Activated CD4-positive, alpha-beta memory T cell treated with anti-CD3 and anti-CD28 coated beads for 36 hours (primary cell): ENCODE measurements around the gene ARPIN. TPM values are rescaled to one million over a fixed set of nuclear protein-coding genes. Genes with fewer than 3 reads are reported as not detected.

ENCODE experiments used
- CTCF ChIA-PET: fragments of 350-600 bp; sonication (Branson Sonifier 250); formaldehyde crosslinking; loops from one replicate; lab custom pipeline; 2021; ENCODE audit warnings: antibody characterized with exemption, inconsistent platforms; lab: Charles Lee
- POLR2A ChIA-PET: fragments of 350-600 bp; sonication (Branson Sonifier 250); formaldehyde crosslinking; loops from one replicate; lab custom pipeline; 2021; ENCODE audit warnings: antibody characterized with exemption; lab: Charles Lee
- DNase-seq: peaks from one replicate; pipeline ENCODE4 v3.0.0-alpha.2; 2020
- H3K27ac Mint-ChIP-seq: one replicate; pipeline ENCODE4 v1.8.0; 2021; ENCODE audit warnings: mixed read lengths
- H3K27me3 Mint-ChIP-seq: one replicate; pipeline ENCODE4 v1.8.0; 2021; ENCODE audit warnings: mixed read lengths
- H3K36me3 Mint-ChIP-seq: one replicate; pipeline ENCODE4 v1.8.0; 2021; ENCODE audit warnings: mixed read lengths
- H3K4me1 Mint-ChIP-seq: one replicate; pipeline ENCODE4 v1.8.0; 2021; ENCODE audit warnings: low read depth, mixed read lengths
- H3K4me3 Mint-ChIP-seq: one replicate; pipeline ENCODE4 v1.8.0; 2021; ENCODE audit warnings: mild to moderate bottlenecking, mixed read lengths
- H3K9me3 Mint-ChIP-seq: one replicate; pipeline ENCODE4 v1.8.0; 2021; ENCODE audit warnings: mixed read lengths
- intact Hi-C: fragments of 100-400 bp; cut with micrococcal nuclease; formaldehyde crosslinking; loops from one replicate; pipeline ENCODE4 v1.15.1; 2023
- total RNA-seq, 2 experiments: library from RNA; stranded (reverse); gene quantifications; one replicate each; pipeline ENCODE4 v1.2.3, GENCODE V29; 2021

The ARPIN gene
- total RNA-seq, 2 experiments from 2014 or later: 0.05 TPM; not detected in 1

- ChIA-PET POLR2A (no interaction called here), CTCF (no interaction called here)
- Mint-ChIP-seq H3K9me3 (no peaks in the 10 kb centered on the region), H3K4me1 (no peaks in the 10 kb centered on the region), H3K36me3 (no peaks in the 10 kb centered on the region), H3K27me3 (peaks cover 3% of the 10 kb centered on the region), H3K27ac (no peak overlapping the region), H3K4me3 (no peak overlapping the region)
- intact Hi-C loops: no loop called here
- no peak for DNase-seq
Observed at GRCh38 chr15:89905846-89906378, 6.8 kb downstream of the ARPIN start.

GRCh38 chr15:89904519-89904918, 8.2 kb downstream of the ARPIN start:
- H3K4me1 Mint-ChIP-seq: no peaks in the 10 kb centered on the region
- no peaks in the 10 kb centered on the region for H3K9me3 Mint-ChIP-seq
- no peak overlapping the region for H3K4me3 Mint-ChIP-seq
- CTCF ChIA-PET: no interaction called here
- no peak for DNase-seq
- H3K27ac Mint-ChIP-seq: no peak overlapping the region
- intact Hi-C loops: no loop called here
- H3K27me3 Mint-ChIP-seq: no peaks in the 10 kb centered on the region
- POLR2A ChIA-PET: no interaction called here
- no peaks in the 10 kb centered on the region for H3K36me3 Mint-ChIP-seq

GRCh38 chr15:89903858-89904130, 9.0 kb downstream of the ARPIN start:
- DNase-seq: no peak
- intact Hi-C loops: no loop called here
- Mint-ChIP-seq H3K9me3 (no peaks in the 10 kb centered on the region), H3K4me3 (no peak overlapping the region), H3K27ac (no peak overlapping the region), H3K36me3 (no peaks in the 10 kb centered on the region), H3K4me1 (no peaks in the 10 kb centered on the region), H3K27me3 (no peaks in the 10 kb centered on the region)
- POLR2A ChIA-PET: no interaction called here
- CTCF ChIA-PET: no interaction called here

- intact Hi-C loops: no loop called here
- Mint-ChIP-seq H3K27ac (no peak overlapping the region), H3K4me3 (no peak overlapping the region), H3K9me3 (no peaks in the 10 kb centered on the region), H3K4me1 (peaks cover 3% of the 10 kb centered on the region), H3K27me3 (no peaks in the 10 kb centered on the region), H3K36me3 (no peaks in the 10 kb centered on the region)
- DNase-seq: no peak
- ChIA-PET CTCF (no interaction called here), POLR2A (no interaction called here)
Observed at GRCh38 chr15:89903015-89903857, 9.5 kb downstream of the ARPIN start.

DNA sequence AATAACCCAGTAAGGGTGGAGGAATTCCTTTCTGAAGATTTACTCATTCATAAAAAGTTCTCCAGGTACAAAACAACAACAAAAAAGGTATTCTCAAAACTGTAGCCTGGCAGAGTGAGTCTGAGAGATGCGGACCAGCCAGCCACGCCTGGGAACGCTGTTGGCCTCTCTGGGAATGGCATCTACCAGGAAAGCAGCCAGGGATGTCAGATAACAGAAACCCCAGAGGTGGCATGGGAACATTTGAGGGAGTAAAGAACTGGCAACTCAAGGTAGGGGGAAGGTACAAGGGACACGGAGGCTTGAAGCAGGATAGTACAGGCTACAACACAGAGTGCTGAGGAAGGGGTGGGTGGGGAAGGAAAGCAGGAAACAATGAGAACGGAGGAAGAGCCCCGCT, 11.9 kb downstream of the ARPIN start:
- ChIA-PET CTCF (interaction anchor here (0.8 to 1.5 kb wide), 2 partner anchors 170 to 185 kb away, joined by 3 to 5 read pairs; no protein-coding TSS in a partner anchor), POLR2A (no interaction called here)
- intact Hi-C loops: no loop called here
- Mint-ChIP-seq H3K9me3 (no peaks in the 10 kb centered on the region), H3K4me1 (peaks cover 14% of the 10 kb centered on the region), H3K27me3 (no peaks in the 10 kb centered on the region), H3K36me3 (no peaks in the 10 kb centered on the region), H3K27ac (no peak overlapping the region), H3K4me3 (no peak overlapping the region)
- DNase-seq: no peak

DNA sequence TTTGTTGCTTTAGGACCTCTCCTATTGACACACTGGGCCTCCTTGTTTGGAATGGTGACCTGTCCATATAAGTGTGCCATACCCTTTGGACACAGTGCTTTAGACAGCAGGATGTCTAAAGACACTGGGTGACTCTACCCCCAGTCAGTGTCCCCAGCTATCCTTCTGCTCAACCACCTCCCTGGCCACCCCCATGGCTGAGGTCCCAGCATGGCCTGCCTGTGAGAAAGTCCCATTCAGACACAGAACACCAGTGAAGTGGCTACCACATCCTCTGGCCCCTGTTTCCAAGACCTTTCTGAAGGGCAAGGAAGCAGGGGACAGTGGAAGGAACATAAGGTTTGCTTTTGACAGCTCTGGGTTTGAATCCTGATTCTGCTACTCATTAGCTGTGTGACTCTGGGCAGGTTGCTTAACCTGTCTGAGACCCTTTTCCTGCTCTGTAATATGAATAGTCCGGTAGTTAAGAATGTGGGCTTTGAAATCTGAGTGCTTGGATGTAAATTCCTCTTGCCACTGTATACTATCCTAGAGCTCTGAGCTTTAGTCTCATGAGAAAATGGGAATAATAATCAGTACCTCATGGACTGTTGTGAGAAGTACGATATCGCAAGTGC, 12.7 kb downstream of the ARPIN start:
- no peak overlapping the region for H3K4me3 Mint-ChIP-seq
- H3K27ac Mint-ChIP-seq: no peak overlapping the region
- no peaks in the 10 kb centered on the region for H3K27me3 Mint-ChIP-seq
- no peaks in the 10 kb centered on the region for H3K36me3 Mint-ChIP-seq
- CTCF ChIA-PET: interaction anchor here (0.6 to 1.5 kb wide), 3 partner anchors 171 to 806 kb away, joined by 3 to 5 read pairs (median 3); no protein-coding TSS in a partner anchor
- H3K9me3 Mint-ChIP-seq: no peaks in the 10 kb centered on the region
- H3K4me1 Mint-ChIP-seq: peaks cover 22% of the 10 kb centered on the region
- POLR2A ChIA-PET: no interaction called here
- intact Hi-C loops: loop anchor here (2.0 to 10.0 kb wide), 3 partner anchors 71 to 1035 kb away; partner anchors contain the start of genes HDDC3 and UNC45A
- DNase-seq: no peak

DNA sequence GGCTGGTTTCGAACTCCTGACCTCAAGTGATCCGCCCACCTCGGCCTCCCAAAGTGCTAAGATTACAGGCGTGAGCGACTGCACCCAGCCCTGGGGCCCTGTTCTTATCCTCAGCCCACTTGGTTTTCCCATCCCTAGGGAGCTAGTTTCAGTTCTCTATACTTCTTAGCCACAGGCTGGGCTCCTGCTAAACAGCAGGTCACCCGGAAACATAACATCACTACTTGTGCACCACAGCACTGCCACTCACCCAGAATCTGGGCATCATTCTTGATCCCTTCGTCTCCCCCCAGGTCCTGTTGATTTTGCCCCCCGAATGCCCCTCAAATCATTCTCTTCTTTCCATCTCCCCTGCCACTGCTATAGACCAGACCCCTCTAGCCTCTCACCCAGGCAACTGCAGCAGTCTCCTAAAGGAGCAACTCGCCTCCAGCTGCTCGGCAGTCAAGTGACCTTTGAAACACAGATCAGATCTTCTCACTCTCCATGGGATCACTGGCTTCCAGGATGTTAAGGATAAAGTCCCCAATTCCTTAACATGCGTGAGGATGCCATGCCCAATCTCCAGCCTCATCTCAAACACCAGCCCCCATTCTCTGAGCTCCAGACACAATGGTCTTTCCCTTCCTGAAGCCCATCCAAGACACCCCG, 13.3 kb downstream of the ARPIN start:
- DNase-seq: no peak
- Mint-ChIP-seq H3K36me3 (no peaks in the 10 kb centered on the region), H3K9me3 (no peaks in the 10 kb centered on the region), H3K4me1 (peaks cover 24% of the 10 kb centered on the region), H3K27ac (no peak overlapping the region), H3K4me3 (no peak overlapping the region), H3K27me3 (no peaks in the 10 kb centered on the region)
- CTCF ChIA-PET: interaction anchor here (0.6 to 2.3 kb wide), 5 partner anchors 25 to 806 kb away, joined by 3 to 8 read pairs (median 5); no protein-coding TSS in a partner anchor
- intact Hi-C loops: loop anchor here (2.0 to 10.0 kb wide), 3 partner anchors 71 to 1035 kb away; partner anchors contain the start of genes HDDC3 and UNC45A
- POLR2A ChIA-PET: no interaction called here

GRCh38 chr15:89898614-89899294, 14.0 kb downstream of the ARPIN start:
- intact Hi-C loops: loop anchor here (1.0 to 10.0 kb wide), 4 partner anchors 72 to 1036 kb away; partner anchors contain the start of genes HDDC3 and UNC45A
- CTCF ChIA-PET: interaction anchor here (0.7 to 2.3 kb wide), 14 partner anchors 24 to 364 kb away, joined by 3 to 15 read pairs (median 3); no protein-coding TSS in a partner anchor
- no peaks in the 10 kb centered on the region for H3K27me3 Mint-ChIP-seq
- POLR2A ChIA-PET: no interaction called here
- no peaks in the 10 kb centered on the region for H3K9me3 Mint-ChIP-seq
- no peak overlapping the region for H3K4me3 Mint-ChIP-seq
- no peaks in the 10 kb centered on the region for H3K36me3 Mint-ChIP-seq
- peak; percentile 57 for DNase-seq
- H3K27ac Mint-ChIP-seq: no peak overlapping the region
- H3K4me1 Mint-ChIP-seq: peaks cover 24% of the 10 kb centered on the region

- Mint-ChIP-seq H3K4me1 (peaks cover 26% of the 10 kb centered on the region), H3K27me3 (no peaks in the 10 kb centered on the region), H3K27ac (no peak overlapping the region), H3K4me3 (no peak overlapping the region), H3K9me3 (no peaks in the 10 kb centered on the region), H3K36me3 (no peaks in the 10 kb centered on the region)
- CTCF ChIA-PET: interaction anchor here (0.7 to 2.3 kb wide), 15 partner anchors 20 to 364 kb away, joined by 3 to 15 read pairs (median 3); no protein-coding TSS in a partner anchor
- intact Hi-C loops: loop anchor here (1.0 to 10.0 kb wide), 4 partner anchors 73 to 1037 kb away; partner anchors contain the start of genes HDDC3 and UNC45A
- DNase-seq: no peak
- POLR2A ChIA-PET: no interaction called here
Observed at GRCh38 chr15:89898146-89898545, 14.6 kb downstream of the ARPIN start.

GRCh38 chr15:89893696-89894447, 18.9 kb downstream of the ARPIN start, which contains the start of gene AP3S2:
Gene AP3S2 (minus strand): TSS chr15:89893994. CDS start chr15:89893949, 45 bp downstream.
- peak; percentile 95 for DNase-seq
- intact Hi-C loops: loop anchor here (1.0 to 10.0 kb wide), 7 partner anchors 113 to 1041 kb away; partner anchors contain the start of genes CIB1, GDPGP1, HDDC3 and MESP1
- Mint-ChIP-seq H3K36me3 (peaks cover 4% of the 10 kb centered on the region), H3K9me3 (no peaks in the 10 kb centered on the region), H3K27me3 (no peaks in the 10 kb centered on the region), H3K27ac (peak within 1 kb of the TSS; percentile 98), H3K4me3 (peak within 1 kb of the TSS; percentile 95), H3K4me1 (peaks cover 56% of the 10 kb centered on the region)
- CTCF ChIA-PET: interaction anchor here (0.9 to 3.5 kb wide), 5 partner anchors 17 to 166 kb away, joined by 3 to 20 read pairs (median 4); no protein-coding TSS in a partner anchor
- POLR2A ChIA-PET: interaction anchor here (0.6 to 1.6 kb wide), 16 partner anchors 17 to 1041 kb away, joined by 3 to 6 read pairs (median 4); partner anchors contain the start of genes CIB1, NGRN, SEMA4B and UNC45A
